IPS-NIHi11 (cell line): ENCODE measurements around the gene BANP.
A peak's percentile ranks its signal among the peaks of the same experiment; 100 is the strongest.
"Not testable (repeated sequence)": the region's sequence is repeated elsewhere in the genome, so short reads cannot be mapped to it uniquely, and the experiment has no call there.

ENCODE experiments used
- DNase-seq: peaks from one replicate; pipeline ENCODE4 v3.0.0; 2012; ENCODE audit warnings: mixed read lengths, low spot score

Gene BANP

GRCh38 chr16:88087517-88087877 is 136.3 kb downstream of the BANP start:
- DNase-seq = no peak

- DNase-seq = no peak
These were observed 136.9 kb downstream of the BANP start for GRCh38 chr16:88088161-88088581.

- DNase-seq = not testable (repeated sequence)
These were observed 137.4 kb downstream of the BANP start for GRCh38 chr16:88088611-88089010.

- DNase-seq = not testable (repeated sequence)
These were observed 137.8 kb downstream of the BANP start for GRCh38 chr16:88089071-88089470.

- not testable (repeated sequence) for DNase-seq
These were observed 138.6 kb downstream of the BANP start for GRCh38 chr16:88089632-88090376.

- DNase-seq = not testable (repeated sequence)
These were observed 139.3 kb downstream of the BANP start for GRCh38 chr16:88090377-88091175.

GRCh38 chr16:88091221-88091971 is 140.2 kb downstream of the BANP start:
- DNase-seq = peak; percentile 41

- DNase-seq = not testable (repeated sequence)
These were observed 140.7 kb downstream of the BANP start for GRCh38 chr16:88091972-88092302.

GRCh38 chr16:88092791-88093555 is 141.7 kb downstream of the BANP start:
- DNase-seq = not testable (repeated sequence)

- DNase-seq = not testable (repeated sequence)
These were observed 142.5 kb downstream of the BANP start for GRCh38 chr16:88093556-88094252.

- DNase-seq = not testable (repeated sequence)
These were observed 143.0 kb downstream of the BANP start for GRCh38 chr16:88094253-88094575.

- not testable (repeated sequence) for DNase-seq
These were observed 143.7 kb downstream of the BANP start for GRCh38 chr16:88094900-88095299.

- DNase-seq = not testable (repeated sequence)
These were observed 145.4 kb downstream of the BANP start for GRCh38 chr16:88096659-88097058.

GRCh38 chr16:88098731-88099562 is 147.7 kb downstream of the BANP start:
- peak; percentile 49 for DNase-seq

- no peak for DNase-seq
These were observed 148.3 kb downstream of the BANP start for GRCh38 chr16:88099563-88099890.

GRCh38 chr16:88099956-88100355 is 148.7 kb downstream of the BANP start:
- not testable (repeated sequence) for DNase-seq

GRCh38 chr16:88100801-88101622 is 149.8 kb downstream of the BANP start:
- peak; percentile 49 for DNase-seq

- not testable (repeated sequence) for DNase-seq
These were observed 150.4 kb downstream of the BANP start for GRCh38 chr16:88101623-88102105.

- no peak for DNase-seq
These were observed 151.4 kb downstream of the BANP start for GRCh38 chr16:88102597-88102996.
